OCI-LY3 (cell line): Measurements from ENCODE around the gene EXOSC9.

Source experiments
- H2AFZ ChIP-seq: fragments of 200-600, 300-600 bp; shearing (Covaris generic); 2 replicates; pipeline ENCODE4 v1.6.0; 2014; ENCODE audit warnings: antibody characterized with exemption, low read depth, low read length
- H3K27ac ChIP-seq: fragments of 200-600, 300-600 bp; sonication (generic); 2 replicates; pipeline ENCODE4 v1.5.1; 2014; ENCODE audit warnings: mild to moderate bottlenecking, low read length, moderate library complexity, mixed read lengths
- H3K27me3 ChIP-seq: fragments of 200-600, 300-600 bp; sonication (generic); 2 replicates; pipeline ENCODE4 v1.6.1; 2014; ENCODE audit warnings: low read depth, low read length, mixed read lengths
- H3K36me3 ChIP-seq: fragments of 200-600, 300-600 bp; sonication (generic); replicated peaks from 2 replicates; pipeline ENCODE3; 2014; ENCODE audit warnings: low read depth, low read length, mixed read lengths
- H3K4me1 ChIP-seq: fragments of 300-600, 200-600 bp; sonication (generic); 2 replicates; pipeline ENCODE4 v1.6.1; 2014; ENCODE audit warnings: low read length, mixed read lengths
- H3K4me2 ChIP-seq: fragments of 200-600, 300-600 bp; sonication (generic); 2 replicates; pipeline ENCODE4 v1.6.1; 2014; ENCODE audit warnings: low read length, mixed read lengths
- H3K4me3 ChIP-seq: fragments of 300-600, 200-600 bp; sonication (generic); 2 replicates; pipeline ENCODE4 v1.5.1; 2014; ENCODE audit warnings: antibody characterized with exemption, mild to moderate bottlenecking, low read length, moderate library complexity
- H3K79me2 ChIP-seq: fragments of 300-600, 200-600 bp; shearing (Covaris generic); 2 replicates; pipeline ENCODE4 v1.6.1; 2014; ENCODE audit warnings: mild to moderate bottlenecking, low read length, mixed read lengths
- H3K9ac ChIP-seq: fragments of 300-600, 200-600 bp; shearing (Covaris generic); 2 replicates; pipeline ENCODE4 v1.6.0; 2014; ENCODE audit warnings: mild to moderate bottlenecking, low read length, moderate library complexity
- H3K9me3 ChIP-seq: fragments of 200-600, 300-600 bp; shearing (Covaris generic); 2 replicates; pipeline ENCODE4 v1.6.1; 2014; ENCODE audit warnings: low read length, mixed read lengths; ENCODE audit not compliant: insufficient read depth
- H4K20me1 ChIP-seq: fragments of 200-600, 300-600 bp; sonication (generic); 2 replicates; pipeline ENCODE4 v1.6.1; 2016; ENCODE audit warnings: low read length, mixed read lengths; ENCODE audit not compliant: insufficient read depth
- CTCF ChIP-seq: fragments of 200-600, 300-600 bp; sonication (generic); IDR thresholded peaks from 2 replicates; pipeline ENCODE4 v1.5.1; 2014; ENCODE audit warnings: antibody characterized with exemption, low read length, low read depth
- EZH2phosphoT487 ChIP-seq: fragments of 200-600 bp; shearing (Covaris generic); IDR thresholded peaks from 2 replicates; pipeline ENCODE4 v1.6.1; 2018; ENCODE audit warnings: antibody characterized with exemption, mixed run types, low read depth

The EXOSC9 gene

GRCh38 chr4:121851354-121851753 is 50.2 kb downstream of the EXOSC9 start:
- Histone ChIP-seq H3K4me3 (no peak overlapping the region), H3K27me3 (no peaks in the 10 kb centered on the region), H2AFZ (no peak overlapping the region), H3K9me3 (no peaks in the 10 kb centered on the region), H3K4me1 (no peaks in the 10 kb centered on the region), H4K20me1 (no peaks in the 10 kb centered on the region), H3K4me2 (no peak overlapping the region), H3K79me2 (no peaks in the 10 kb centered on the region), H3K36me3 (no peaks in the 10 kb centered on the region), H3K27ac (no peak overlapping the region), H3K9ac (no peak overlapping the region)
- TF ChIP-seq CTCF (no peak), EZH2phosphoT487 (no peak)

GRCh38 chr4:121860121-121860520 is 59.0 kb downstream of the EXOSC9 start:
- H3K4me1 ChIP-seq: no peaks in the 10 kb centered on the region
- H3K27me3 ChIP-seq: no peaks in the 10 kb centered on the region
- no peaks in the 10 kb centered on the region for H4K20me1 ChIP-seq
- no peak overlapping the region for H3K4me3 ChIP-seq
- H3K4me2 ChIP-seq: no peak overlapping the region
- no peak overlapping the region for H3K27ac ChIP-seq
- TF ChIP-seq EZH2phosphoT487: no peak
- TF ChIP-seq CTCF: no peak
- H3K9me3 ChIP-seq: no peaks in the 10 kb centered on the region
- no peaks in the 10 kb centered on the region for H3K79me2 ChIP-seq
- H3K9ac ChIP-seq: no peak overlapping the region
- H2AFZ ChIP-seq: no peak overlapping the region
- peaks cover 8% of the 10 kb centered on the region for H3K36me3 ChIP-seq

- H3K27me3 ChIP-seq: no peaks in the 10 kb centered on the region
- H3K79me2 ChIP-seq: no peaks in the 10 kb centered on the region
- TF ChIP-seq EZH2phosphoT487: no peak
- TF ChIP-seq CTCF: no peak
- H3K9me3 ChIP-seq: no peaks in the 10 kb centered on the region
- no peaks in the 10 kb centered on the region for H3K4me1 ChIP-seq
- no peak overlapping the region for H3K9ac ChIP-seq
- no peaks in the 10 kb centered on the region for H4K20me1 ChIP-seq
- H2AFZ ChIP-seq: no peak overlapping the region
- H3K36me3 ChIP-seq: peaks cover 13% of the 10 kb centered on the region
- H3K27ac ChIP-seq: no peak overlapping the region
- H3K4me3 ChIP-seq: no peak overlapping the region
- no peak overlapping the region for H3K4me2 ChIP-seq
Measured at GRCh38 chr4:121861426-121861825, 60.3 kb downstream of the EXOSC9 start.

GRCh38 chr4:121863799-121864198 is 62.7 kb downstream of the EXOSC9 start:
- no peak overlapping the region for H3K9ac ChIP-seq
- H3K27ac ChIP-seq: no peak overlapping the region
- no peaks in the 10 kb centered on the region for H3K9me3 ChIP-seq
- peaks cover 11% of the 10 kb centered on the region for H3K36me3 ChIP-seq
- H3K27me3 ChIP-seq: no peaks in the 10 kb centered on the region
- no peaks in the 10 kb centered on the region for H3K4me1 ChIP-seq
- H3K4me3 ChIP-seq: no peak overlapping the region
- 0 out of 2 replicates have a peak, but pooled peaks cover 1% of the 10 kb centered on the region for H3K79me2 ChIP-seq
- H2AFZ ChIP-seq: no peak overlapping the region
- no peak overlapping the region for H3K4me2 ChIP-seq
- H4K20me1 ChIP-seq: no peaks in the 10 kb centered on the region
- TF ChIP-seq EZH2phosphoT487: no peak
- no peak for TF ChIP-seq CTCF
